ENCODE data around the gene NPTN.

NPTN gene

GRCh38 chr15:73539212-73540128 lies 93.7 kb downstream of the NPTN start:
- no peak overlapping the region for H3K4me3 ChIP-seq (ENCODE audit: low read depth, low read length)

GRCh38 chr15:73538563-73539211 lies 94.5 kb downstream of the NPTN start:
- no peak overlapping the region for H3K4me3 ChIP-seq (ENCODE audit: low read depth, low read length)
- no peak for TF ChIP-seq CTCF (IDR thresholded peaks at IDR 0.05; ENCODE audit: borderline replicate concordance, insufficient read depth, low read depth, low read length)

More at GRCh38 chr15:73539212-73540128, 93.7 kb downstream of the NPTN start:
- TF ChIP-seq CTCF (IDR thresholded peaks at IDR 0.05; ENCODE audit: borderline replicate concordance, insufficient read depth, low read depth, low read length) = no peak

DNA sequence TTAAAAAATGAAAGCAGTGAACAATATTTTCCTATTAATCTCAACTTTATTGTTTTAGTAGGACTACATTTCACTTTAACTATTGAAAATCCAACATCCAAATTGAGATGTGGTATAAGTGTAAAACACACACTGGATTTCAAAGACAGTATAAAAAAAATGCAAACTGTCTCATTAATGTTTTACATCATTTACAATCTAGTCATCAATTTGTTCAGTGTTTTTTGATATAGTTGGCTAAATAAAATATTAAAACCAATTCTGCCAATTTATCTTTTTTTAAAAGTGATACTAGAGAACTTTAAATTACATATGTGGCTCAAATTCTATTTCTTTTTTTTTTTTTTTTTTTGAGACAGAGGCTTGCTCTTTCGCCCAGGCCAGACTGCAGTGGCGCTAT lies 95.1 kb downstream of the NPTN start:
- H3K4me3 ChIP-seq (ENCODE audit: low read depth, low read length) = no peak overlapping the region
- TF ChIP-seq CTCF (IDR thresholded peaks at IDR 0.05; ENCODE audit: borderline replicate concordance, insufficient read depth, low read depth, low read length) = no peak

GRCh38 chr15:73530649-73531048 lies 102.5 kb downstream of the NPTN start:
- no peak overlapping the region for H3K4me3 ChIP-seq (ENCODE audit: low read depth, low read length)
- TF ChIP-seq CTCF (IDR thresholded peaks at IDR 0.05; ENCODE audit: borderline replicate concordance, insufficient read depth, low read depth, low read length) = no peak

DNA sequence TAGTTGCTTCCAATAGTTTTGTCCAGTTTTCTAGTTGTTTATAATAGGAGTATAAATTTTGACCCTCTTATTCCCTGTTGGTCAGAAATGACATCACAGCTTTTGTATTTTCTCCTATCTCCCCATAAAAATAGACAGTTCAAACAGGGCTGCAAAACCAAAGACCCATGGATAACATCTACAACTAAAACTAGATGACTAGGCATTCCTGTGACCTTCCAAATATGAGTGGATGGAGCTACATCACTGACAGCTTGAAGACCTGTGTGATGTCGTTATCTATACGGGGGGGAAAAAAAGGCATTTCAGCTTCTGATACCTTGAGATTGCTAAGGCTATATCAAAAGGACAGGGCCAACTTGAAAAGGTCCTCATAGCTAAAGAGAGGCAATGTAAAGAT lies 105.6 kb downstream of the NPTN start:
- no peak overlapping the region for H3K4me3 ChIP-seq (ENCODE audit: low read depth, low read length)
- no peak for TF ChIP-seq CTCF (IDR thresholded peaks at IDR 0.05; ENCODE audit: borderline replicate concordance, insufficient read depth, low read depth, low read length)

GRCh38 chr15:73524919-73525318 lies 108.3 kb downstream of the NPTN start:
- no peak overlapping the region for H3K4me3 ChIP-seq (ENCODE audit: low read depth, low read length)
- TF ChIP-seq CTCF (IDR thresholded peaks at IDR 0.05; ENCODE audit: borderline replicate concordance, insufficient read depth, low read depth, low read length) = no peak
